GM21423 (cell line): Measurements from ENCODE around the gene FBXW8.
A peak's percentile ranks its signal among the peaks of the same experiment; 100 is the strongest.

Experiments used
- ATAC-seq: cut with Tn5 transposase; IDR thresholded peaks from one replicate; pipeline ENCODE4 v1.9.1; 2021; ENCODE audit warnings: mild to moderate bottlenecking, moderate library complexity; ENCODE audit not compliant: unreplicated experiment

Gene FBXW8, protein sequence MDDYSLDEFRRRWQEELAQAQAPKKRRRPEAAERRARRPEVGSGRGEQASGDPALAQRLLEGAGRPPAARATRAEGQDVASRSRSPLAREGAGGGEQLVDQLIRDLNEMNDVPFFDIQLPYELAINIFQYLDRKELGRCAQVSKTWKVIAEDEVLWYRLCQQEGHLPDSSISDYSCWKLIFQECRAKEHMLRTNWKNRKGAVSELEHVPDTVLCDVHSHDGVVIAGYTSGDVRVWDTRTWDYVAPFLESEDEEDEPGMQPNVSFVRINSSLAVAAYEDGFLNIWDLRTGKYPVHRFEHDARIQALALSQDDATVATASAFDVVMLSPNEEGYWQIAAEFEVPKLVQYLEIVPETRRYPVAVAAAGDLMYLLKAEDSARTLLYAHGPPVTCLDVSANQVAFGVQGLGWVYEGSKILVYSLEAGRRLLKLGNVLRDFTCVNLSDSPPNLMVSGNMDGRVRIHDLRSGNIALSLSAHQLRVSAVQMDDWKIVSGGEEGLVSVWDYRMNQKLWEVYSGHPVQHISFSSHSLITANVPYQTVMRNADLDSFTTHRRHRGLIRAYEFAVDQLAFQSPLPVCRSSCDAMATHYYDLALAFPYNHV

GRCh38 chr12:116910645-116911451 is at the start of gene FBXW8:
Gene FBXW8, plus strand, starts transcription at chr12:116910950. Its CDS starts 88 bp downstream, at chr12:116911038.
- peak; percentile 91 for ATAC-seq

DNA sequence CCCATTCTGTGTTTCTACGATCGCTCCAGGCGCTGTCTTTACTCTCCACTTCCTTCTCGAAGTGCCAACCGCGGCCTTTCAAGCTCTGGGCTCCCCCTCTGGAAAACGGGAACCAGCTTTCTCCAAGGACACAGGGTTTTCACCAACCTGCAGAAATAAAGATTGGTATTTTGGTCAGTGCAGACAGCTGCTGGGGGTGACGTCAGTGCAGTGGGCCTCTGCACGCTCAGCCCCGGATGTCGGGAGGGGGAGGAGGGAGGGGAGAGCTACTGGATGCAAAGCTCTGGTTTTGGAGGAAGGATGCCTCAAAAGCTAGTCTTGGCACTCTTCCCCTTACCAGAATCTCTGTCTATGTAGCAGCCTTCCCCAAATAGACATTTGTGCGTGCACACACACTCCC is 49.4 kb upstream of the FBXW8 start:
- peak; percentile 95 for ATAC-seq

- ATAC-seq = no peak
Observed at GRCh38 chr12:116862167-116862566, 48.6 kb upstream of the FBXW8 start.

GRCh38 chr12:116863275-116863767 is 47.4 kb upstream of the FBXW8 start:
- no peak for ATAC-seq

GRCh38 chr12:116864371-116865160 is 46.2 kb upstream of the FBXW8 start:
- no peak for ATAC-seq

GRCh38 chr12:116867523-116867922 is 43.2 kb upstream of the FBXW8 start:
- no peak for ATAC-seq

GRCh38 chr12:116870306-116870705 is 40.4 kb upstream of the FBXW8 start:
- ATAC-seq = no peak

DNA sequence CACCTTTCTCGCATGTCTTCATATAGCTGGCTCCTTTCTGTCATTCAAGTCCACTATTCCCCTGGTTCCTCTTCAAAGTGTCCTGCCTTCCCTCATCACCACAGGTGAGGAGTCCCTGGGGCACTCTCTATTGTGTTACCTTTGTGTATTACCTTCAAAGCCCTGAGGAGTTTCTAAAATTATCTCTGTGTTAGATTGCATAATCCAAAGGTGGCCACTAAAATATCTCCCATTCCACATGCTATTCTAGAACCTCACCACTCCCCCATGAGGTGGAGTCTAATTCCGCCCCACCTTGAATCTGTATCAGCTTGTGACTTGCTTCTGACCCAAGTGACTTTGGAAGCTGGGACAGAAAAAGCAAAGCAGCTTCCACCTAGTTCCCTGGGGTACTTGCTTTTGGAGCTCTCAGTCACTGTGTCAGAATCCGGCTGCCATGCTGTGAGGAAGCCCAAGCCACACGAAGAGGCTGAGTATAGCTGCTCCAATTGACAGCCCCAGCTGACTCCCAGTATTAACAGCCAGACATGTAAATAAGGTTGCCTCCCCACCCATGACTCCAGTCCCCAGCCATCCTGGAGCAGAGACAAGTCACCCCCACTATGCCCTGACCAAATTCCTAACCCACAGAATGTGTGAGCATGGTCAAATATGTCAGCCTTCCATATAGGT is 36.3 kb upstream of the FBXW8 start:
- no peak for ATAC-seq

GRCh38 chr12:116876151-116876869 is 34.4 kb upstream of the FBXW8 start:
- ATAC-seq = no peak

DNA sequence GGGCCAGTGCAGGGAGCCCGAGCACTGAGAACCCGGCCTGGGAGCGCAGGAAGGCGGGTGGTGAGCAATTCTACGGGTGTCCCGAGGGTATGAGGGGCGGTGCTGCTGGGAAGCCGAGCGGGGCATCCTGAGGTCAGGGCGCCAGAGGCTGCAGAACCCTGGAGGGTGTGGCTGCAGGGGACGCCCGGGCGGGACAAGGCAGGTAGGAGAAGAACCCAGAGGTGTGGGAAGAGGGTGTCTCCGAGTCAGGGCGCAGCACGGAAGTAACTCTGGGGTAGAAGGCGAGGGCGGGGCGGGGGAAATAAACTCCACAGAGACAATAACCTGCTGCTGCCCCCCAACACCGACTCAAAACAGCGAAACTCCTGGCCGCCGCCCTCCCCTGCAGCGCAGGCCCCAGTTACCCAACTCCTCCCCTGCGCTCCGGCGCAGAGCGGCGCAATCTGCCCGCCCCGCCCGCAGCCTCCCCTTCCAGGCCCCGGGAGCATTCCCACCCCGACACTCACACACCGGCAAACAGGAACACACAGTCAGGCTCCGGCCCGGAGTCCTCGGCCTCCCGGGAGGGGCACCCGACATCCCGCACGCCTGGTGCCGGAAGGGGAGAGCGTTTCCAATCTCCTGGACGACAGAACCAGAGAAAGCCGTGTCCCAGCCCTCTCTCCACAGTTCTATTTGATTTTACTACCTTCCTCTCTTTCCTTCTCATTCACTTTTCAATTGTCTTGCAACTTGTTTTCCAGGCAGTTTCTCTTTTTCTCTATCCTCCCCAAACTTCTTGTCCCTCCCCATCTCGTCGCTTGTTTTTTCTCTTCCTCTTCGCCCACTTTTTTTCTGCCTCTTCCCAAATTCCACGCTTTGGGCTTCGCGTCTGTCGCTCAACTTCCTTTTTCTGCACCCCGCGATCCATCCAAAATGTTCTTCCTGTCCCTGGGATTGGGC is 31.9 kb upstream of the FBXW8 start:
- ATAC-seq = no peak

GRCh38 chr12:116879509-116880212 is 31.1 kb upstream of the FBXW8 start:
- ATAC-seq = no peak

DNA sequence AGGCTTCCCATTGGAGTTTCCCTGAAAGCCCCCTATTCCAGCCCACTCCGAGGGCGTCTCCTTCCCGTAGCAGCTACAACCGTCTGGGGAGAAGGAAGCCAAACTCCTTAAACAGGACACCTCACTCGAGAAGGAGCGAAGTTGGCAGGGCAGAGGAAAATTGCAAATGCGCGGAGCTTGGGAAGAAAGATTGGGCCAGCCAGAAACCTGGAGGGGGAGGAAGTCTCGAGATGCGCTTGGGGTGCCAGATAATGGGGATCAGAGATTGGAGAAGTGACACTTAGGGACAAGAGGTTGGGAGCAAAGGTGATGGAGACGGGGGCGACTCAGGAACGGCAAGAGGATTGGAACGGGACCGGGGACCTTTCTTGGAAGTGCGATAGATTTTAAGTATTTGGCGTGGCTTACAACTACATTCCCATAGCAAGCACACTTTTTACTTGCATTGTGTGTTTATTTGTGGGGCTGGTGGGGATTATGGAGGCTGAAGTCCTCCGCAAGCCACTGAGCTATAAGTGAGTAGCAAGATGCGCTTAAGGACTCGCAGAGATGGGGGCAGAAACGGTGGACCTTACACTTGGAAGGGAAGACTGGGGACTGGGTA is 30.4 kb upstream of the FBXW8 start:
- ATAC-seq = no peak

- peak; percentile 60 for ATAC-seq
Observed at GRCh38 chr12:116880817-116881324, 29.9 kb upstream of the FBXW8 start.

GRCh38 chr12:116881325-116881876 is 29.3 kb upstream of the FBXW8 start, which contains the start of gene HRK:
Gene HRK, minus strand, starts transcription at chr12:116881441. Its CDS starts 134 bp downstream, at chr12:116881307.
- no peak for ATAC-seq

GRCh38 chr12:116881877-116882507 is 28.8 kb upstream of the FBXW8 start:
- ATAC-seq = no peak

DNA sequence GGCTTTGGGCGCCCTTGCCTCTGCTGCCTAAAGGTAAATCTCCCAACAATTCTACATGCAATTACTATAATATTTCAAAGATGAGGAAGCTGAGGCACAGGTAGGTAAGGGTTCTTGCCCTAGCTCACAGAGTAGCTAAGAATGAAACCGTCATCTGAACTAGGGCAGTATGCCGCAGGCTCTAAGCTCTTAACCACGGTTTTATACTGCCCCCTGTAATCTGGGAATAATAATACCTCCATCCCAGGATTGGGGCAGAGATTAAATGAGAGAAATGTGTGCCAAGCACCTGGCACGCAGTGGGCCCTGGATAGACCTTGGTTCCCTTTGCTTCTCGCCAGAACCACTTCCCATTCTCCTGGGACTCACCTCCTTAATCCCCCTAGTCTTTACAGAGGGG is 28.0 kb upstream of the FBXW8 start:
- no peak for ATAC-seq
